ENCODE data around the gene NCAM1.

The NCAM1 gene

DNA sequence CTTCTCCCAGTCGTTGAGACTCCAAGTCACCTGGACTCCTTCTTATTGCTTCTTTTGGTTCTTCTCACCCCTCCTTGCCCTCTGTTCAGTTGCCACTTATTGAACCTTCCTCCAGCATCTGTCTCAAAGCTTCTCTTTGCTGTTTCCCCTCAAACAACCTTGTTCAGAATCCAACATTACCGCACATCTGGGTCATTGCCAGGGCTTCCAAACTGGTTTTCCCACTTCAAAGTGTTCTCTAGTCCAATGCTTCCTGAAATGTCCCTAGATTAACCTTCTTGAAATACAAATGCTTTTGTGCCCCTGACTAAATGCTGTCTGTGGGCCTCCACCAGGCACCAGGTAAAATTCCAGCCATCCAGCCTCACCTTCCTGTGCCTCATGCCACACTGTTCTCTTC, 252.3 kb downstream of the NCAM1 start:
- no peak for DNase-seq

DNA sequence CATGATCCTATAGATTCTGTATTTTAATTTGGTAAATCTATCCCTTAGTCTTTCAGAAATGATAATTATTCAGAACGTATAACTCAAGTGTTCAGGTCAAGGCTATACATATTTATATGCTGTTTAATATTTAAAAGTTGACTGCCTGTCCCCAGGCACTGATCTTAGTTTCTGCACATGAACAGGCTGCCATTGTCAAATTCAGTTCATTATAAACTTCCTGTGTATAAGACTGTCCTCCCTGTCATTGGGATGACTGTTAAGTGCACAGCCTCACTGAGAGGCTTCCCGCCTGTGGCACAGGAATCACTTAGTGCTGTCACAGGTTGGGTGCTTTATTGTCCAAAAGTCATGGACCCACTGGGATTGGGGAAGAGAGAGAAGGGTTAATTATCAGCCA, 261.0 kb downstream of the NCAM1 start:
- DNase-seq = no peak

DNA sequence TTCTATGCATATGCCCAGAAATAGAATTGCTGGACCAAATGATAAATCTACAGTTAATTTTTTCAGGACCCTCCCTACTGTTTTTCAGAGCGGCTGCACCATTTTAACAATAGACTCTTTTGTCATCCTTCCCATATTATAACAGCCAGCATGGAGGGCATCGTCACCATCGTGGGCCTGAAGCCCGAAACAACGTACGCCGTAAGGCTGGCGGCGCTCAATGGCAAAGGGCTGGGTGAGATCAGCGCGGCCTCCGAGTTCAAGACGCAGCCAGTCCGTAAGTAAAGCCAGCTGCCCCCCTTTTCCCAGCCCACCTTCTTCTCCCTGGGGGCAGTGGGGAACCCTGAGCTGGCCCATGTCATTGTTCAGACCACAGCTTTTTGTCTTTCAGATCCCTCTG, 273.7 kb downstream of the NCAM1 start:
- no peak for DNase-seq

GRCh38 chr11:113237261-113237660, 276.0 kb downstream of the NCAM1 start:
- DNase-seq = no peak

DNA sequence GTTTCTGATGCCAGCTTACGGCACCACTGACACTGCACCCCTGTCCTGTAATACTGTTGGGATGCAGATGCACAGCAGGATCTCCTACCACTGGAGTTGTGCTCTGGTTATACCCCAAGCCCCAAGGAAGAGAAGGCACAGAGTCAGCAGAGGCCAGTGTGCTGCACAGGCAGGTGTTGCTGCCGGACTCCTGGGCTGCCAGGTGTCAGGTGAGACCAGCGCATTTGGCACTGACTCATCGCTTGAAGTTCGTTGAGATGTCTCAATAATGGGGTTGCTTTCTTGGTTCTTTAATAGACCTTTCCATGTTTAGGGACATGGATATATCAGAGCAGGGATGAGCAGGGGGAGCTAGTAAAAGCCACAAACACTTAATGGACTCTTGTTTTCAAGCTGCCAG, 277.5 kb downstream of the NCAM1 start:
- DNase-seq = no peak

DNA sequence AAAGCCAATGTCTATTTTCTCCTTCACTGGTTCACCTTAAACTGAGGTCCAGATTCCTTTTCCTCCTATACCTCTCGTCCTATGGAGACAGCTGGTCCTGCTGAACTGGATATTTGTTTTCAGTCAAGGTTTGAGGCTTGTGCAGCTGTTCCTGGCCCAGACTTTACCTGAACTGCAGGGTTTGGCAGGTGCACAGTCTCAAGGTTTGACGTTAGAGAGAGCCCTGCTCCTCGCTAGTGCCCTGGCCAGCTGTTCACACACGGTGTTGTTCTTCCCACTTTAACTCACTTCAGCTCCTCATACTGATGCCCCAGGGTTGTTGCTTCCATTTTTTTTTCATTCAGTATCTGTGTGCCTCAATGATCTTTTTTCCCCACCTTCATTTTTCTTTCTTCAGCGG, 279.2 kb downstream of the NCAM1 start:
- peak; percentile 74 for DNase-seq

GRCh38 chr11:113240790-113241635, 279.8 kb downstream of the NCAM1 start:
- no peak for DNase-seq

DNA sequence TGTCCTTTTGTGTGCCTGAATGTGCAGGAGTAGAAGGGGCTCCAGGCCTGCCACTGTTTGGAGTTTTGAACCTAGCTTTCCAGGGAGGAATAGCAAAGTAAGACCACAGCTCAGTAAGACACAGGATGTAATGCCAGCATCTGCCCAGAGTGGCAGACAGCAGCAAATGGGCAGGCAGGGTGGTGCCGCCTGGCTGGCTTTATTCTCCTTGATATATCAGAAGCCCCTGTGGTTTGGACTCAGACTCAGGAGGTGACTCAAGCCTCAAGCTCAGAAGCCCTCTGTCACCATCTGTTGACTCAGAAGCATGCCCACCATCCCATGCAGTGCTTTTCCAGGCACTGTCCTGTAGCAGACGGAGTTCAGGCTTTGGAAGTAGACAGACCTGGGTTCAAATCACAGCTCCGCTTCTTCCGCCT, 280.4 kb downstream of the NCAM1 start:
- DNase-seq = peak; percentile 19

- DNase-seq = no peak
Measured at GRCh38 chr11:113242060-113242459, 280.8 kb downstream of the NCAM1 start.

GRCh38 chr11:113242767-113243397, 281.7 kb downstream of the NCAM1 start:
- DNase-seq = no peak

- DNase-seq = no peak
Measured at GRCh38 chr11:113243696-113244095, 282.5 kb downstream of the NCAM1 start.

- DNase-seq = no peak
Measured at GRCh38 chr11:113245216-113245615, 284.0 kb downstream of the NCAM1 start.

- DNase-seq = no peak
Measured at GRCh38 chr11:113247221-113247620, 286.0 kb downstream of the NCAM1 start.

- DNase-seq = no peak
Measured at GRCh38 chr11:113247966-113248365, 286.7 kb downstream of the NCAM1 start.

- no peak for DNase-seq
Measured at GRCh38 chr11:113248702-113249490, 287.7 kb downstream of the NCAM1 start.

- DNase-seq = no peak
Measured at GRCh38 chr11:113249491-113249763, 288.2 kb downstream of the NCAM1 start.

- DNase-seq = no peak
Measured at GRCh38 chr11:113249786-113250185, 288.6 kb downstream of the NCAM1 start.

- DNase-seq = no peak
Measured at GRCh38 chr11:113251281-113251680, 290.1 kb downstream of the NCAM1 start.

DNA sequence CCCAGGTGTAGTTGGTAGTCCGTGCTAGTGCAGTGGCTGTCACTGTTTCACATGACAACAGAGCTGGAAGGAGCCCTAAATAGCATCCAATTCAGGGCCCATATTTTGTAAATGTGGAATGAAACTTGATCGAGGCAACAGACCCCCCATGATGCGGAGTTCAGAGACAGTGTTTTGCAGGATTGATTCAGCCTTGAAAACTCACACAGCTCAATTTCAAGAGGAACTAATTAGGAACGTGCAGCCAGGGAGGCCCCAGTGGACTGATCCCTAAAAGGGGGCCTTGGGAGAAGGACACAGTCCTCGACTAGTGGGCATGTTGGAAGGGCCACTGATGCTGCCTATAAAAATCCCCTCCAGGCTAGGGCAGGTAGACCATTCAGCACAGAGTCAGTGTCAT, 292.2 kb downstream of the NCAM1 start:
- DNase-seq = no peak

DNA sequence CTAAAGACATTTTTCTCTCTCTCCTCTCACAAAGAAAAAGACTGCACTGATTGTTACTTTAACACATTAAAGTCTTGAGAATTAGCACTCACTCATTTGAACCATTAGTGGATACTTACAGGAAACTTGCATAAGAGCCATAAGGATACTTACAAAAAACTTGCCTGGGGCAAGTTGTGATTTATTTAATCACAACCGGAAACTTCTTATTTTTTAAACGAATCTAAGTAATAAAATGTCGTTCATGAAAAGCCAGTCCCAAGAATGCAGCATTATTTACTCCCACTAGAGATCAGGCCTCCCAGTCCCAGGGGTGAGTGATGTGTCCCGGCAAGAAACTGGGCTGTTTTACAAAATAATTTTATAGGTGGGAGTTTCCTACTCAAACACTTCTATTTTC, 293.9 kb downstream of the NCAM1 start:
- DNase-seq = no peak

GRCh38 chr11:113255741-113256140, 294.5 kb downstream of the NCAM1 start:
- no peak for DNase-seq

DNA sequence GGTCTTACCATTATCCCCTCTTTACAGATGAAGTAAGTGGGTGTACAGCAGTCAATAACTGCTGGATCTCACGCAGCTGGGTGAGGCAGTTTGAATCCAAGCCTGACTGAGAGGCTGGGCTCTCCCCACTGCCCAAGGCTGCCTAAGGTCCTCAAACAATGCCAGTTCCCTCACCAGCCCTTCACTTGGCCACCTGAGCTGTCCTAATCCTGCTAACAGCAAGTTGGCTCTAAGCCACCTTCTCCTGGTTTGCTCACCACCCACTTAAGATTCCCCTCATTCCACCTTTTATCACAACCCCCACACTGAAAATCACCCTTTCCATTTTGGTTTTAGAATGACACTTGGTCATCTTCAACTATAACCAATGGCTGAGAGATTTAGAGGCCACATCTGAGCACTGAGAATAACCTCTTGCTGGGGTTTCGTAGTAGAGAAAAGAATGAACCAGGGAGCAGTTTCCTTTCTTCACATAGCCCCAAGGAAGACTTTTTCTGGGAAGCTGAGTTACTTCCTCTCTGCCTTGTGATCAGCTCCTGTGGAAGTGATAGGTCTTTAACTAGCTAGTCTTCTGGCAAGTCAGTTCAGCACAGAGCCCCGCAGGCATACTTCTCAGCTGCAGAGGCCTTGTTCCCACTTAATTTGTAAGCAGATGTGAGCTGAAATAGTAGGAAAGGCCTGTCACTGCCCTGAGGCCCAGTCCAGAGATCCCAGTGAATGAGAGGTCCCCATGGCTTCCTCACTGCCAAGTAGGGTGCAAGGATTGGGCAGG, 295.4 kb downstream of the NCAM1 start:
- no peak for DNase-seq

DNA sequence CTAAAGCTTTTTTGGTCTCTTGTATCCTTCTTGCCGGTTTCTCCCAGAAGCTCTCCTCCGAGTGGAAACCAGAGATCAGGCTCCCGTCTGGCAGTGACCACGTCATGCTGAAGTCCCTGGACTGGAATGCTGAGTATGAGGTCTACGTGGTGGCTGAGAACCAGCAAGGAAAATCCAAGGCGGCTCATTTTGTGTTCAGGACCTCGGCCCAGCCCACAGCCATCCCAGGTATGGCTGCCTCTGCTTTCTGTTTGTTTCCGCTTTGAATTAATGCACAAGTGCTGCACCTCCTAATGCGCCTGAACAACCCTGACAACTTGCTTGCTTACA, 298.8 kb downstream of the NCAM1 start:
- DNase-seq = no peak

All from SHP77 treated with DMSO at 0.1 percent for 48 hours (cell line).